ENCODE measurements around the gene WNT6. TPM values are rescaled to one million over a fixed set of nuclear protein-coding genes. Genes with fewer than 3 reads are reported as not detected.
A peak's percentile ranks its signal among the peaks of the same experiment; 100 is the strongest.
"Not testable (repeated sequence)": the region's sequence is repeated elsewhere in the genome, so short reads cannot be mapped to it uniquely, and the experiment has no call there.

Gene WNT6
- total RNA-seq, 1 donor from 2014 or later: not detected

GRCh38 chr2:218833023-218833609 is 26.5 kb upstream of the WNT6 start:
- peaks cover 30% of the 10 kb centered on the region for H3K27me3 Mint-ChIP-seq (ENCODE audit: insufficient read depth)
- DNase-seq (ENCODE audit: low spot score): no peak
- H3K4me3 Mint-ChIP-seq: no peak overlapping the region
- no peak overlapping the region for H3K27ac Mint-ChIP-seq
- H3K36me3 Mint-ChIP-seq (ENCODE audit: low read depth): no peaks in the 10 kb centered on the region
- H3K4me1 Mint-ChIP-seq (ENCODE audit: low read depth): no peaks in the 10 kb centered on the region
- no peaks in the 10 kb centered on the region for H3K9me3 Mint-ChIP-seq
- intact Hi-C loops (cut with micrococcal nuclease): no loop called here

GRCh38 chr2:218834685-218835084 is 24.9 kb upstream of the WNT6 start:
- no peak overlapping the region for H3K27ac Mint-ChIP-seq
- no peaks in the 10 kb centered on the region for H3K9me3 Mint-ChIP-seq
- no peak for DNase-seq (ENCODE audit: low spot score)
- no peaks in the 10 kb centered on the region for H3K4me1 Mint-ChIP-seq (ENCODE audit: low read depth)
- H3K4me3 Mint-ChIP-seq: no peak overlapping the region
- H3K36me3 Mint-ChIP-seq (ENCODE audit: low read depth): no peaks in the 10 kb centered on the region
- intact Hi-C loops (cut with micrococcal nuclease): no loop called here
- peaks cover 39% of the 10 kb centered on the region for H3K27me3 Mint-ChIP-seq (ENCODE audit: insufficient read depth)

- Mint-ChIP-seq H3K9me3 (no peaks in the 10 kb centered on the region), H3K4me1 (ENCODE audit: low read depth) (no peaks in the 10 kb centered on the region), H3K36me3 (ENCODE audit: low read depth) (no peaks in the 10 kb centered on the region), H3K27ac (no peak overlapping the region), H3K4me3 (no peak overlapping the region), H3K27me3 (ENCODE audit: insufficient read depth) (peaks cover 46% of the 10 kb centered on the region)
- DNase-seq (ENCODE audit: low spot score): no peak
- intact Hi-C loops (cut with micrococcal nuclease): no loop called here
These were observed 22.1 kb upstream of the WNT6 start for GRCh38 chr2:218837495-218837894.

- H3K4me3 Mint-ChIP-seq: no peak overlapping the region
- peaks cover 4% of the 10 kb centered on the region for H3K9me3 Mint-ChIP-seq
- intact Hi-C loops (cut with micrococcal nuclease): no loop called here
- H3K27me3 Mint-ChIP-seq (ENCODE audit: insufficient read depth): peaks cover 43% of the 10 kb centered on the region
- H3K27ac Mint-ChIP-seq: no peak overlapping the region
- no peaks in the 10 kb centered on the region for H3K36me3 Mint-ChIP-seq (ENCODE audit: low read depth)
- no peaks in the 10 kb centered on the region for H3K4me1 Mint-ChIP-seq (ENCODE audit: low read depth)
- DNase-seq (ENCODE audit: low spot score): no peak
These were observed 20.2 kb upstream of the WNT6 start for GRCh38 chr2:218839430-218839829.

- Mint-ChIP-seq H3K4me1 (ENCODE audit: low read depth) (no peaks in the 10 kb centered on the region), H3K36me3 (ENCODE audit: low read depth) (no peaks in the 10 kb centered on the region), H3K4me3 (no peak overlapping the region), H3K27me3 (ENCODE audit: insufficient read depth) (peaks cover 39% of the 10 kb centered on the region), H3K27ac (no peak overlapping the region), H3K9me3 (peaks cover 5% of the 10 kb centered on the region)
- no peak for DNase-seq (ENCODE audit: low spot score)
- intact Hi-C loops (cut with micrococcal nuclease): no loop called here
These were observed 19.7 kb upstream of the WNT6 start for GRCh38 chr2:218839888-218840287.

GRCh38 chr2:218844334-218844733 is 15.3 kb upstream of the WNT6 start:
- H3K36me3 Mint-ChIP-seq (ENCODE audit: low read depth); H3K27ac Mint-ChIP-seq; H3K4me1 Mint-ChIP-seq (ENCODE audit: low read depth); H3K9me3 Mint-ChIP-seq; intact Hi-C loops (cut with micrococcal nuclease); H3K4me3 Mint-ChIP-seq; DNase-seq (ENCODE audit: low spot score): not testable (repeated sequence)
- H3K27me3 Mint-ChIP-seq (ENCODE audit: insufficient read depth): peaks cover 18% of the 10 kb centered on the region

- not testable (repeated sequence) for H3K27ac Mint-ChIP-seq; H3K4me1 Mint-ChIP-seq (ENCODE audit: low read depth); H3K9me3 Mint-ChIP-seq; H3K36me3 Mint-ChIP-seq (ENCODE audit: low read depth); H3K4me3 Mint-ChIP-seq; DNase-seq (ENCODE audit: low spot score)
- intact Hi-C loops (cut with micrococcal nuclease): loop anchor here (1.0 to 5.0 kb wide), 7 partner anchors 119 to 440 kb away; partner anchors contain the start of genes BCS1L, TTLL4 and ZNF142
- H3K27me3 Mint-ChIP-seq (ENCODE audit: insufficient read depth): peaks cover 17% of the 10 kb centered on the region
These were observed 12.6 kb upstream of the WNT6 start for GRCh38 chr2:218846963-218847362.

GRCh38 chr2:218849721-218850120 is 9.9 kb upstream of the WNT6 start:
- no peak overlapping the region for H3K27ac Mint-ChIP-seq
- H3K4me1 Mint-ChIP-seq (ENCODE audit: low read depth): no peaks in the 10 kb centered on the region
- H3K36me3 Mint-ChIP-seq (ENCODE audit: low read depth): no peaks in the 10 kb centered on the region
- intact Hi-C loops (cut with micrococcal nuclease): loop anchor here (5.0 to 10.0 kb wide), 2 partner anchors 305 to 442 kb away; no protein-coding TSS in a partner anchor
- peaks cover 33% of the 10 kb centered on the region for H3K27me3 Mint-ChIP-seq (ENCODE audit: insufficient read depth)
- no peak for DNase-seq (ENCODE audit: low spot score)
- H3K4me3 Mint-ChIP-seq: no peak overlapping the region
- H3K9me3 Mint-ChIP-seq: no peaks in the 10 kb centered on the region

GRCh38 chr2:218850796-218851195 is 8.8 kb upstream of the WNT6 start:
- H3K4me1 Mint-ChIP-seq (ENCODE audit: low read depth): no peaks in the 10 kb centered on the region
- intact Hi-C loops (cut with micrococcal nuclease): loop anchor here (10.0 kb wide), 1 partner anchor 304 kb away; no protein-coding TSS in a partner anchor
- H3K4me3 Mint-ChIP-seq: no peak overlapping the region
- H3K27me3 Mint-ChIP-seq (ENCODE audit: insufficient read depth): peaks cover 42% of the 10 kb centered on the region
- H3K36me3 Mint-ChIP-seq (ENCODE audit: low read depth): no peaks in the 10 kb centered on the region
- H3K9me3 Mint-ChIP-seq: no peaks in the 10 kb centered on the region
- H3K27ac Mint-ChIP-seq: no peak overlapping the region
- DNase-seq (ENCODE audit: low spot score): no peak

GRCh38 chr2:218851286-218851685 is 8.3 kb upstream of the WNT6 start:
- no peak for DNase-seq (ENCODE audit: low spot score)
- intact Hi-C loops (cut with micrococcal nuclease): loop anchor here (10.0 kb wide), 1 partner anchor 304 kb away; no protein-coding TSS in a partner anchor
- Mint-ChIP-seq H3K27me3 (ENCODE audit: insufficient read depth) (peaks cover 47% of the 10 kb centered on the region), H3K4me1 (ENCODE audit: low read depth) (no peaks in the 10 kb centered on the region), H3K9me3 (no peaks in the 10 kb centered on the region), H3K4me3 (no peak overlapping the region), H3K27ac (no peak overlapping the region), H3K36me3 (ENCODE audit: low read depth) (no peaks in the 10 kb centered on the region)

- Mint-ChIP-seq H3K27me3 (ENCODE audit: insufficient read depth) (peaks cover 63% of the 10 kb centered on the region), H3K9me3 (no peaks in the 10 kb centered on the region), H3K4me3 (no peak overlapping the region), H3K36me3 (ENCODE audit: low read depth) (no peaks in the 10 kb centered on the region), H3K4me1 (ENCODE audit: low read depth) (no peaks in the 10 kb centered on the region), H3K27ac (no peak overlapping the region)
- intact Hi-C loops (cut with micrococcal nuclease): loop anchor here (1.0 to 10.0 kb wide), 3 partner anchors 45 to 302 kb away; no protein-coding TSS in a partner anchor
- peak; percentile 18 for DNase-seq (ENCODE audit: low spot score)
These were observed 6.5 kb upstream of the WNT6 start for GRCh38 chr2:218852911-218853667.

GRCh38 chr2:218853766-218854165 is 5.8 kb upstream of the WNT6 start:
- Mint-ChIP-seq H3K36me3 (ENCODE audit: low read depth) (no peaks in the 10 kb centered on the region), H3K9me3 (no peaks in the 10 kb centered on the region), H3K4me3 (no peak overlapping the region), H3K27ac (no peak overlapping the region), H3K4me1 (ENCODE audit: low read depth) (no peaks in the 10 kb centered on the region), H3K27me3 (ENCODE audit: insufficient read depth) (peaks cover 69% of the 10 kb centered on the region)
- no peak for DNase-seq (ENCODE audit: low spot score)
- intact Hi-C loops (cut with micrococcal nuclease): loop anchor here (1.0 to 10.0 kb wide), 3 partner anchors 45 to 301 kb away; no protein-coding TSS in a partner anchor

GRCh38 chr2:218854860-218855259 is 4.7 kb upstream of the WNT6 start:
- Mint-ChIP-seq H3K36me3 (ENCODE audit: low read depth) (no peaks in the 10 kb centered on the region), H3K9me3 (no peaks in the 10 kb centered on the region), H3K27ac (no peak overlapping the region), H3K4me1 (ENCODE audit: low read depth) (no peaks in the 10 kb centered on the region), H3K4me3 (no peak overlapping the region), H3K27me3 (ENCODE audit: insufficient read depth) (peaks cover 74% of the 10 kb centered on the region)
- DNase-seq (ENCODE audit: low spot score): no peak
- intact Hi-C loops (cut with micrococcal nuclease): loop anchor here (10.0 kb wide), 1 partner anchor 300 kb away; no protein-coding TSS in a partner anchor

All from activated T-helper 1 cell treated with anti-CD3 and anti-CD28 coated beads, Interleukin-12 subunit alpha, Interleukin-12 subunit beta, Interleukin-2, Interleukin-4 antibody, amounts not matched to agents 30 ng/mL and 10 ng/mL and 1 ng/mL, durations not matched to agents 14 hours and 24 hours and 36 hours (primary cell).